ENCODE measurements around the gene CADM2.
A peak's percentile ranks its signal among the peaks of the same experiment; 100 is the strongest.

CADM2 gene

GRCh38 chr3:85533586-85533985 lies 574.8 kb downstream of the CADM2 start:
- no peak for DNase-seq (ENCODE audit: low read depth)
- no peak for TF ChIP-seq CTCF (IDR thresholded peaks at IDR 0.05; ENCODE audit: low read length, missing control alignments)
- H3K4me3 ChIP-seq (replicated peaks; ENCODE audit: low read depth, low read length), result no peak overlapping the region

- no peak for TF ChIP-seq CTCF (IDR thresholded peaks at IDR 0.05; ENCODE audit: low read length, missing control alignments)
- no peak overlapping the region for H3K4me3 ChIP-seq (replicated peaks; ENCODE audit: low read depth, low read length)
- no peak for DNase-seq (ENCODE audit: low read depth)
Measured at GRCh38 chr3:85535517-85535916, 576.7 kb downstream of the CADM2 start.

GRCh38 chr3:85539232-85539631 lies 580.4 kb downstream of the CADM2 start:
- DNase-seq (ENCODE audit: low read depth), result no peak
- TF ChIP-seq CTCF (IDR thresholded peaks at IDR 0.05; ENCODE audit: low read length, missing control alignments), result no peak
- no peak overlapping the region for H3K4me3 ChIP-seq (replicated peaks; ENCODE audit: low read depth, low read length)

DNA sequence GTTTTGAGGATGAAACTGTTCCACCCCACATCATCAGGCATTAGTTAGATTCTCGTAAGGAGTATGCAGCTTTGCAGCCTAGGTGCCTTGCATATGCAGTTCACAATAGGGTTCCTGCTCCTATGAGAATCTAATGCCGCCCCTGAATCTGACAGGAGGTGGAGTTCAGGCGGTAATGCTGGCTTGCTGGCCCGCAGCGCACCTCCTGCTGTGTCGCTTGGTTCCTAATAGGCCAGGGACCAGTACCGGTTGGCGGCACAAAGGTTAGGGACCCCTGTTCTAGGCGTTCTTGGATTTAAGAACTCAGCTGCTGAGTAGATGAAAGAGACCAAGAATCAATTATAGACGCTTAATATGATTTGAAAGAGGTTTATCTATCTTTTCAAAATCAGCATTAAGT lies 595.4 kb downstream of the CADM2 start:
- H3K4me3 ChIP-seq (replicated peaks; ENCODE audit: low read depth, low read length), result no peak overlapping the region
- DNase-seq (ENCODE audit: low read depth), result no peak
- no peak for TF ChIP-seq CTCF (IDR thresholded peaks at IDR 0.05; ENCODE audit: low read length, missing control alignments)

DNA sequence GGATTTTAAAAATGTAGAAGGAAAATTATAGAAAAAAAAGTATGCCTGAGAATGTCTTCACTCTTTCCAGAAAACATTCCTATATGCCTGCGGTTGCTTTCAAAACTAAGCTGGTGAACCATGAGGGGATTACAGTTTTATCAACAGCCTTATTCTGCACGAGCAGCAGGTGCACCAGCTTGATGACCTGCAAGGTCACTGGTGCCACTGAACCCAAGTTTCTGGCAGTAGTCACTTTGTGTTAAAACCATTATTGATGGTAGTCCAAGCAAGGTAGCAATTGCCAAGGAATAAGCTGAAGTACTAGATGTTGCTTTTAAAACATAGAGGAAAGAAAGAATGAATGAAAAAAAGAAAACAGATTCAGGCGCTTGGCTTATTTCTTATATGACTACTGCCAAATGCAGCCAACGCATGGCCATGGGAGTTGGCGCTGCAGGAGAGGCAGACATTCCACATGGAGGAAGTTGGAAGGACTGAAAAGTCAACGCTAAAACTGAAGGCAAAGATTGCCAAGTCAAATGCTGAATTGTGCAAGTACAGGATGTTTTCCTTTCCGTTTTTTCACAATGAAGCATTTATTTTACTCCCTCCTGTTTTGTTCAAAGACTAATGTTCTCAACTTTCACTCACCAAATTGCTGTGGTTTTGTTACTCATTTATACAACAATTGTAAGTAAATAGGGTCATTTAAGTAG lies 601.4 kb downstream of the CADM2 start:
- TF ChIP-seq CTCF (IDR thresholded peaks at IDR 0.05; ENCODE audit: low read length, missing control alignments), result no peak
- DNase-seq (ENCODE audit: low read depth), result peak; percentile 35
- no peak overlapping the region for H3K4me3 ChIP-seq (replicated peaks; ENCODE audit: low read depth, low read length)

- TF ChIP-seq CTCF (IDR thresholded peaks at IDR 0.05; ENCODE audit: low read length, missing control alignments), result peak; percentile 36
- H3K4me3 ChIP-seq (replicated peaks; ENCODE audit: low read depth, low read length), result no peak overlapping the region
- peak; percentile 35 for DNase-seq (ENCODE audit: low read depth)
Measured at GRCh38 chr3:85567071-85567676, 608.4 kb downstream of the CADM2 start.

- no peak for TF ChIP-seq CTCF (IDR thresholded peaks at IDR 0.05; ENCODE audit: low read length, missing control alignments)
- no peak for DNase-seq (ENCODE audit: low read depth)
Measured at GRCh38 chr3:85570819-85571218, 612.0 kb downstream of the CADM2 start.

More at GRCh38 chr3:85570819-85571218, 612.0 kb downstream of the CADM2 start:
- no peak overlapping the region for H3K4me3 ChIP-seq (replicated peaks; ENCODE audit: low read depth, low read length)

Measured in fibroblast of pulmonary artery (primary cell).